Embryonic facial prominence (tissue), 1 donor: ENCODE data around the gene TMEM132E.
A peak's percentile ranks its signal among the peaks of the same experiment; 100 is the strongest.
"Not testable (repeated sequence)": the region's sequence is repeated elsewhere in the genome, so short reads cannot be mapped to it uniquely, and the experiment has no call there.

Source experiments
- DNase-seq: peaks from one replicate; pipeline ENCODE4 v3.0.0-alpha.2; 2016; ENCODE audit errors: extremely low spot score

Gene TMEM132E, protein sequence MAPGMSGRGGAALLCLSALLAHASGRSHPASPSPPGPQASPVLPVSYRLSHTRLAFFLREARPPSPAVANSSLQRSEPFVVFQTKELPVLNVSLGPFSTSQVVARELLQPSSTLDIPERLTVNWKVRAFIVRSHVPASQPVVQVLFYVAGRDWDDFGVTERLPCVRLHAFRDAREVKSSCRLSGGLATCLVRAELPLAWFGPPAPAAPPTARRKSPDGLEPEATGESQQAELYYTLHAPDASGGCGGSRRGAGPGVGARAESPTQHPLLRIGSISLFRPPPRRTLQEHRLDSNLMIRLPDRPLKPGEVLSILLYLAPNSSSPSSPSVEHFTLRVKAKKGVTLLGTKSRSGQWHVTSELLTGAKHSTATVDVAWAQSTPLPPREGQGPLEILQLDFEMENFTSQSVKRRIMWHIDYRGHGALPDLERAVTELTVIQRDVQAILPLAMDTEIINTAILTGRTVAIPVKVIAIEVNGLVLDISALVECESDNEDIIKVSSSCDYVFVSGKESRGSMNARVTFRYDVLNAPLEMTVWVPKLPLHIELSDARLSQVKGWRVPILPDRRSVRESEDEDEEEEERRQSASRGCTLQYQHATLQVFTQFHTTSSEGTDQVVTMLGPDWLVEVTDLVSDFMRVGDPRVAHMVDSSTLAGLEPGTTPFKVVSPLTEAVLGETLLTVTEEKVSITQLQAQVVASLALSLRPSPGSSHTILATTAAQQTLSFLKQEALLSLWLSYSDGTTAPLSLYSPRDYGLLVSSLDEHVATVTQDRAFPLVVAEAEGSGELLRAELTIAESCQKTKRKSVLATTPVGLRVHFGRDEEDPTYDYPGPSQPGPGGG (N-terminal part only)

DNA sequence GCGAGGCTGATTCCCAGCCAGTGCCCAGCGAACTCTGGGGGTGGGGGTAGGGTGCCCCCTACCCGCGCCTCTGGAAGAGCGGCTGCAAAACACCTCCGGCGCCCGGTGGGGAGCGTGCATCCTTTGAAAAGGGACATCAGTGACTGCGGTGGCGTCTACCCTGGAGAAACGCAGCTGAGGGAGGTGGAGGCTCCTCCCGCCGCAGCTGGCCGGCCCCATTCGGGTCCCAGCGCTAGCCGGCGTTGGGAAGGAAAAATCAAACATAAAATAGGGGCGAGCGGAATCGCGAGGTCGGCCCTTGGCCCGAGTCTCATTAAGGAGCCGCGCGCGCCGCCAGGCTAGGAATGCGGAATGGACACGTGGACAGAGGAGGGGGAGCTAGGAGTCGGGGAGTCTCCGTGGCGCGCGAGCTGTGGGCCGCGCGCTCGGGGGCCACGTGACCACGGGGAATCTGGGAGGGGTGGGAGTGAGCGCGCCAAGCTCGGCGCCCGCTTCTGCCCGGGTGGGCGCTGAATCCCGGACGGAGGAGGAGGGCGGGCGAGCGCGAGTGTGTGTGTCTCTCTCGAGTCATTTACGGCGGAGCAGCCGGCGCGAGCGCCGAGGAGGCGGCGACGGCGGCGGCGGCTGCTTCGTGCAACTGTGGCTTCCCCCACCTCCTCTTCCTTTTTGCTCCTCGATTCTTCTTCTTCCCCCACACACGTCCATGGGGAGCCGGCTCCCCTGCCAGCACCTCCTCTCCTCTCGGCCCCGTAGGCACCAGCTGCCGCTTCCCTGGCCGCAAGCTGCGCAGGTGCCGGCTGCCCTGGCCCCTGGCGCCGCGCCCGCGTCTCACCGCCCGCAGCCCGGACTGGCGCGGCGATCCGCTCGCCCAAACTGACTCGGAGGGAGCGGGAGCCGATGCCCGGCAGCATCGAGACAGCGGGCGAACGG, at the start of gene TMEM132E:
TSS of gene TMEM132E (plus strand) at position 566 of the 930 bp plus-strand sequence. CDS start 1,495 bp downstream, outside the sequence.
- peak; percentile 17 for DNase-seq

DNA sequence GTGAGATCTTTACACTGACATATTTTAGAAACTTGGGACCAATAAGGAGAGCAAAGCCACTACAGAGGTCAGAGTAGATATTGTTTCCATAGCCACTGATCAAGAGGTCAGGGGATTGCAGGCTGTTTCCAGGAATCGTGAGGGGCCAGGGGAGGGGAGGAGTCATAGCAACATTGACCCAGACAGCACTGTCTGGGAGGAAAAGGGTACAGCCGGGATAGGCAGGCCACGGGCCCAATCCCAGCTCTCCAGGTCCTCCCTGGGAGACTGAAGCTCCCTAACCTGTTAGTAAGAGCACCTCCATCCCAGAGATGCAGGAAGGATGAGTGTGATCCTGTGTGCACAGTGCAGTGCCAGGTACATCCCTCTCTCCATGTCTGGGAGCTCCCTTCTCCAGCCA, 48.5 kb upstream of the TMEM132E start:
- no peak for DNase-seq

DNA sequence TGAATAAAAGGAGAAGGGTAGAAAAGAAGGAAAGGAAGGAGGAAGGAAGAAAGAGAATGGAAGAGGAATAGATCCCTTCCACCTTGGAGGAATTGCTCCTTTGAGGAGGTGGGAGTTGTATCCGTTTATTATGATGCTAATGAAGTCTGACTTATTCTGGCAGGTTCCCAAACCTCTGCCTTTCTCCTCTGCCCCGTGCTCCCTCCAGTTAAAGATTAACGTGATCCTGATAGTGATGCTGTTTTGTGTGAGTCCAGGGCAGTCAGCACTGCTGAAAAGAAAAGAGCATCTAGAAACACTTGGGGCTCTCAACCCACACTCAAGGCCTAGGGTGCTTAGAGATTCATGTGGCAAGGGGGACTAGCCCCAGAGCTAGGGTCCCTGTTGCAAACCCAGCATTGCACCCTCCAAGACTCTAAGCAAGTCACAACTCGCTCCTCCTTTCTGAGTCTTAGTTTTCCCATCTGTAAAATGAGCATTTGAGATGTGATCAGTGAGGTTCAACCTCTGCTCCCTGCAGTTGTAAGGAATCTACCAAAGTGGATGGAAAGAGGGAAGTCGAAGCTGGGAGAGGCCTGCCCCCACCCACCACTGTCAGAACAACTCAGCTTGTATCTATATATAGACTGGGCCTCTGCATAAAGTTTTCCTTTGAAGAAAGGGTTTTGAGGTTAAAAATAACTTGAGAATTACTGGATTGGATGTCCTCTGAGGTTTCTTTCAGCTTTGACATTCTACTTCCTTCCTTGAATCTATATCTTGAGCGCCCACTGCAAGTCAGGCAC, 46.9 kb upstream of the TMEM132E start:
- no peak for DNase-seq

DNA sequence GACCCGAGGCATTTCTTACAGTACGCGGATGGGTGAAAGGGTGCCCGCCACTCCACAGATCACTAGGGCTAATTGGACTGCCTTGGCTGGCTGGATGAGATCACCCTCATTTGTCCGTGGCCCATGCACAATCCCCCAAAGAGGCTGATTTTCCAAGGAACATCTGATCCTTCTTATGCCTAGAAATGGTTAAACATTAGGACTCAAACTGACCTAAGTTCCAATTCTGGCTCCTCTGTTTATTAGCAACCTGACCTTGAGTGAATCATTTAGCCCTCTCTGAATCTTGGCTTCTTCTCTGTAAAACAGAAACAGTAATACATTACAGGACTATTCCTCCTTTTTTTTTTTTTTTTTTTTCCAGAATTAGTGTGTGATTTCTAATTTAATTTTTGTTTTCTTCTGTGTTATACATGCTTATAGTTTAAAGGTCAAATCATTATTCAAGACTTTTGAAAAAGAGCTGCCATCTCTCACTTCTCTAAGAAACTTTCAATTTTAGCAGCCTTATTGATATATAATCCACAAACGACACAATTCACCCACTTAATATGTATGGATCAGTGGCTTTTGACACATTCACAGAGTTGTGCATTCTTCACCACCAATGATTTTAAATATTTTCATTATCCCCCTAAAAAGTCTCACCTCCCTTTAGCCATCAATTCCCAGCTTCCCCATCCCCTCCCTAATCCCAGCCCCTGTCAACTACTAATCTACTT, 45.4 kb upstream of the TMEM132E start:
- DNase-seq, result no peak

DNA sequence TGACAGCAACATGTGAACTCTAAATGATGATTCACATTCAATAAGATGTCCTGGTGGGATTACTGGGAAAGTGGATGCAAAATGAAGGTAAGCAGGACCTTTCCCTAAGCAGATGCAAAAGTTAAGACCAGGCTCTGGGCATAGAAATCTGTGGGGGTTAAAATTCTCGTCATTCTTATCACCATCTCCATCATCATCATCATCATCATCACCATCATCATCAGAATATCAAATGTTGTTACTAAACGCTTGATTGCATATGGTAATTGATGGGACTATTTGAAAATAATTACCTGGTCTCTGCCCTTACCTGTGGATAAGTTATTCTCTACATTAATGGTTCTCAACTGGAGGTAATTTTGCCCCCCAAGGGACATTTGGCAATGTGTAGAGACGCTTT, 41.9 kb upstream of the TMEM132E start:
- DNase-seq, result no peak

DNA sequence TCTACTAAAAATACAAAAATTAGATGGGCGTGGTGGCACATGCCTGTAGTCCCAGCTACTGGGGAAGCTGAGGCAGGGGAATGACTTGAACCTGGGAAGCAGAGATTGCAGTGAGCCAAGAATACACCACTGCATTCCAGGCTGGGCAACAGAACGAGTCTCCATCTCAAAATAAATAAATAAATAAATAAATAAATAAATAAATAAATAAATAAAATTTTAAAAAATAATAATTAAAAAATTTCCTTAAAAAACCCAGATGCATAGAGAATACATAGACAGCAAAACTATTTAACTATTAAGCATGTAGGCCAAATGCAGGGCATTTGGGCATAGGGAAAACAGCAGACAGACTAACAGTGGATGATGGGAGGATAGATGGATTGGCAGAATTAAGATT, 40.8 kb upstream of the TMEM132E start:
- not testable (repeated sequence) for DNase-seq

DNA sequence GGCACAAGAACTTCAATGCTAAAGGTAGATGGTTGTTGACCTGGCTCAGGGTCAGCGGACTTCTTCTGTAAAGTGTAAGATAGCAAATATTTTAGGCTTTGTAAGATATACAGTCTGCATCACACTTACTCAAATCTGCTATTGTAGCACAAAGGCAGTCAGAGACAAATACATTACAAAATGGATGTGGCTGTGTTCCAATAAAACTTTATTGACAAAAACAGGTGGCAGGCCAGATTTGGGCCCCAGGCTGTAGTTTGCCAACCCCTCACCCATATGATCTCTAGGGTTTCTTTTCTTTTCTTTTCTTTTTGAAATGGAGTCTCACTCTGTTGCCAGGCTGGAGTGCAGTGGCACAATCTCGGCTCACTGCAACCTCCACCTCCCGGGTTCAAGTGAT, 39.5 kb upstream of the TMEM132E start:
- no peak for DNase-seq

DNA sequence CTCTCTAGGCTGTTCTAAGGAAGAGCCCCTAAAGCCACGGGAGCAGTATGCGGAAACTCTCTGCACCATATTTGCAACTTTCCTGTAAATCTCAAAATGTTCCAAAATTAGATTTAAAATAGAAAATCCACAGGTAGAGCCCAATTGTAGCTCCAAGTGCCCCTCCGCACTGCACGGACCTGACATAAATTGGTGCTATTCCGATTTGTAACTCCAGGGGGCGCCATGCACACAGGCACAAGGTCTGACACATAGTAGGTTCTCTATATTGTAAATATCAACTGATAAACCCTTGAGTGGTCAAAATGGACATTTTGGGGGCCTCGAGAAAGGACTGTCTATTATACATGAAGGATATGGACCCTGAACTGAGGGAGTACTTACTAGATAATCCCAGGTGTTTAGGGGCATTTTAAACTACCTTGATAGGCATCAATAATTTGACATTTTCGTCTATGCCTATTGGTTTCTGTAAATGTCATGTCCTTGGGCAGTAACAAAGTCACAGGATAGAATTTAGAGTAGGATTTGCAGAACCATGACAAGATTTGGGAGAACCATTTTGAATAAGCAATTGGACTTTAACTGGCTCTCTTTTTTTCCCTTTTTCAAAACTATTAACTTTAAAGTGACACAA, 36.6 kb upstream of the TMEM132E start:
- no peak for DNase-seq

DNA sequence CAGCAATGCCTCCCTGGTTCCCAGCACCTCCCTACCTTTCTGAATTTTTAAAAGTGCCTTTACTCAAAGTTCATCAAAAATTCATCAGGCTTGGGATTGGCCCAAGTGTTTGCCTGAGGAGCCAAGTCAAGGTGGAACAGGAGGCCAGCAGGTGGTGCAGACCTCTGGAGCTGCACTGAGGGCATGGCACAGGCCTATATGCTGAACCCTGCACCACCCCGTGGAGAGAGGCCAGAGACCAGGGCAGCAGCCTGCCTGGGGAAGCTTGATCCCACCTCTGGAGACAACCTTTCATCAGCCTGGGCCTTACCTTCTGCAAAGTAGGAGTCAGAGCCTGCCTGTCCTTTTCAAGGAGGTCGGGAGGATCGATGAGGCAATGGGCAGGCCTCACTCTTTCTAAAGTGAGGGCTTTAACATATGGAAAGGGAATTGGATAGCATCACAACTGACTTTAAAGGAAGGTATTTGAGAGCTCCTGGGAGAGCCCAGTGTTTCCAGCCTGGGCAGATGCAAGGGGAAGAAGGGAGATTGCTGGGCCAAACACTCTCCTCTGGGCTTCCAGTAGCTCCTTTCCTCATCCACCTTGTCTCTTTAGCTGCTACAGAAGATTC, 31.8 kb upstream of the TMEM132E start:
- DNase-seq, result no peak

DNA sequence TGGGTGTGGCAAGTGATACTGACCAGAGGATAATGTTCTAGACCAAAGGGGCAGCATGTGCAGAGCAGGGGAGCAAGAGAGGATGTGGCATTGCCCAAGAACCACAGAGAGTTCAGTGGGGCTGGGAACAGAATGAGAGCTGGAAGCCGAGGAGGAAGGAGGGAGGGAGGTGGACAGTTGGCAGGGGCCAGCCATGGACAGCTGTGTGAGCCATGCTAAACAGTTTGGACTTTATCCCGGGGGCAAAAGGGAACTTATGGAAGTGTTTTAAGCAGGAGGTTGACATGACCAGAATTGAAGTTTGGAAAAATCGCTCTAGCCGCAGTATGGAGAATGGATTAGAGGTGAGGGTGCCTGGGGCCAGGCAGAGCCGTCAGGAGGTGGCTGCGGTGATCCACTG, 29.4 kb upstream of the TMEM132E start:
- DNase-seq, result no peak

DNA sequence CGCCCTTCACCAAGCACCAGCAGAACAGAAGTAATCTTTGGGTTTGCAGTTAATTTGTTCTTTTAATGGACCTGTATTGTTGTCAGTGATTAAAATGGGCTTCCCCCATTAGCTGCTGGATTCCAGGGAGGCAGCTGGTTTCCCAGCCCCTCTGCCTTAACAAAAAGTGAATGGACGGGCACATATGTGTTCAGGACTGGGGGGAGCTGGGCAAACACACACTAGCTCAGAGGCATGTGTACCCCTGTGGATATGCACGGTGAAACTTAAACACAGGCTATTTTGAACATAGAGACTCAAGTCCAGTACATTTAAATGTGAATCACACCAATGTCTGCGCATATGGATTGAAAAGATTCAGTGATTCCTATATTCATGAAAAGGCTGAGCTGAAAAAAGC, 25.5 kb upstream of the TMEM132E start:
- no peak for DNase-seq

DNA sequence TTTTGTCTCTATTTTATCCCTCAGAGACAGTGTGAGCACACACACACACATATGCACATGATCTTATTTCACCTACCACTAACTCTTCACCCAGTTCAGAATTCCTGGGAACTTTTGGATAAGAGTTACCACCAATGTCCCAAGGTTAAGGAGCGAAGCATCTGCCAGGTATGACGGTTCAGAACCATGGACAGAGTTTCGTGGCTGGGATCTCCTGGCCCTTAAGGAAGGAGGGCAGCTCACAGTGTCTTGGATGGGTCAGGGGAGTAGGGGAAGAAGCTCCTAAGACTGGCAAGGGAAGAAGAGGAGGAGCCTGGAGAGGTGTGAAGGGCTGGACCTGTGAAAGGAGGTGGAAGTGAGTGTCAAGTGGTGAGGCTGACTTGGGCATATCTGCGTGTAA, 23.0 kb upstream of the TMEM132E start:
- DNase-seq, result no peak

DNA sequence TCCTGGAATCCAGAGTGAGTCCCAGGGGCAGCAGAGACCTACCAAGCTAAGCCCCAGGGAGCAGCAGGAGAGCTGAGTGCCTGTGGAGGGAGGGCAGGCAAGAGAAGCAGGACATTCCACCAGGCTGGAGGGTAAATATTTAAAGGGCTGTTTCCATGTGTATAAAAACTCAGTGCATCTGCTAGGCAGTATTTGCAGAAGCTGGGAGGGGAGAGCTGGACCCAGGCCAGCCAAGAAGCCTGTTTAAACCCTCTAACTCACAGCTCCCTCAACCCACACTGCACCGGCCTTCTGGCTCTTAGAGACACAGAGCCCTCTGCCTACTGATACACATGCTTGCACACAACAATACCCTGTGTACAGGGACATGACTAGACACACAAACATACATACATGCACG, 22.5 kb upstream of the TMEM132E start:
- no peak for DNase-seq

DNA sequence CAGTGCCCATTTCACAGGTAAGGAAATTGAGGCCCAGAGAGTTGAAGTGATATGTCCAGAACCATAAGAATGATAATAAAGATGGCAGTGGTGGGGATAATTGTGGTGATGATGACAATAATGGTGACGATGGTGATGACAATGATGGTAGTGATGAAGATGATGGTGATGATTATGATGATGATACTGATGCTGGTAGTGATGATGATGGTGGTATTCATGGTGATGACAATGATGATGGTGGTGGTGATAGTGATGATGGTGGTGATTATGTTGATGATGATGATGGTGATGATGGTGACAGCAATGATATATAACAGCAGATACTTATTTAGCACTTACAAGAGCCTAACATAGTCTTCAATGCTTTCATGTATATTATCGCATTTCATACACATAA, 18.1 kb upstream of the TMEM132E start:
- DNase-seq, result no peak

DNA sequence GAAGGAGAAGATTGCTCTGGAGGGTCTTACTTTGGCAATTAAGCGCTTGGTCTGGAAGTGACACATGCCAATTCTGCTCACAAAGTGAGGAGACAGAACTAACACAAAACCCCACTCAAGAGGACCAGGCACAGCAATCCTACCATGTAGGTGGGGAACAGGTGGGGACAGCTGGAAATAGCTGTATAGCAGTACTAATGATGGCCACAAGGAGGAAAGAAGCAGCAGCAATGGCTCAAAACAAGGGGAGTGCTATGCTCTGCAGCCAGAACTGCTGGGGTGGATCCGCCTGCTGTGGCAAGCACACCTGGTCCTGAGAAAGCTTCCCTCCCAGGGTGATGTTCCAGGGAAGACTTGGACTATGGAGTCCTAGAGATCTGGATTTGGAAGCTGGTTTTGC, 17.0 kb upstream of the TMEM132E start:
- DNase-seq, result no peak

DNA sequence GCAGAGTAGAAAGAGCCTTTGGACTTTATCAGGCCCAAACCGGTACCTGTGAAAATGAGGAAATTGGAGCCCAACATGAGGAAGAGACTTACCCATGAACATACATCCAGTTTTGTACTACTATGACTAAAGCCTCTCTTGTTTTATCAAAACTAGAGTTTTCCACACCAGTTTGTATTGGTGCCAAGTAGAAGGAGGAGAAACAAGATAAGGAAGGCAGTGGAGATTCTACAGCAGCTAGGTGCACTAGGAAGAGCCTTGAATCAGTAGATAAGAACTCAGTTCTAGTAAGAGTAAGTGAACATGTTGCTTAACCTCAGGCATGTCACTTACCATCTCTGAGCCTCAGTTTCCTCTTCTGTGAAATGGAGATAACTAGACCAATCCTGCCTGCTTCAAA, 13.7 kb upstream of the TMEM132E start:
- no peak for DNase-seq

DNA sequence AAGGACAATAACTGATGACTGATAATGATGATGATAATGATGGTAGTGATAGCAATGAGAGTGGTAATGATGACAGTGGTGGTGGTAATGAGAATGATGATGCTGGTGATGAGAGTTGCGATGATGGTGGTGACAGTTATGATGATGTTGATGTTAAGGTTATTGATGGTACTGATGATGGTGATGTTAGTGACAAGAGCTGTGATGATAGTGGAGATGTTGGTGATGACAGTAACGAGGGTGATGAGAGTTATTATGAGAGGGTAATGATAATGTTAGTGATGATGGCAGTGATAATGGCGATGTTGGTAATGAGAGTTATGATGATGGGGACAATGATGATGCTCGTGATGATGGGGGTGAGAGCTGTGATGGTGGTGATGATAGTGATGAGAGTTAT, 13.2 kb upstream of the TMEM132E start:
- no peak for DNase-seq

DNA sequence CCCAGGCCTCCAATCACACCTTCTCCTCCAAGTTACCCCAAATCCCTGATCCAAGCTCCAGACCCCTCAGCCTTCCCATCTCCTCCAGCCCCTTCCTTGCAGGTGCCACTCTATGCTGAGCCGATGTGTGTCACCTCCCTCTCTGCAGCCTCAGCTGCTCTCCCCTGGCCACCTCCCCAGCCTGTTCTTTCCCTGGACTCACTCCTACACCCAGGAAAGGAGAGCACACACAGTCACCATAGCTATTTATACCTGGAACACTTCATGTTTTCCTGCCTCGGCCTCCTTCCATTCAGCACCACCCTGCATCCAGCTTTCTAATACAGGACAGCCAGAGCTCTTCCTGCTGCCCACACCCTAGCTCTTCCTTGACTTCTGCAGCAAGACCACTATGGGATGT, 12.5 kb upstream of the TMEM132E start:
- no peak for DNase-seq

DNA sequence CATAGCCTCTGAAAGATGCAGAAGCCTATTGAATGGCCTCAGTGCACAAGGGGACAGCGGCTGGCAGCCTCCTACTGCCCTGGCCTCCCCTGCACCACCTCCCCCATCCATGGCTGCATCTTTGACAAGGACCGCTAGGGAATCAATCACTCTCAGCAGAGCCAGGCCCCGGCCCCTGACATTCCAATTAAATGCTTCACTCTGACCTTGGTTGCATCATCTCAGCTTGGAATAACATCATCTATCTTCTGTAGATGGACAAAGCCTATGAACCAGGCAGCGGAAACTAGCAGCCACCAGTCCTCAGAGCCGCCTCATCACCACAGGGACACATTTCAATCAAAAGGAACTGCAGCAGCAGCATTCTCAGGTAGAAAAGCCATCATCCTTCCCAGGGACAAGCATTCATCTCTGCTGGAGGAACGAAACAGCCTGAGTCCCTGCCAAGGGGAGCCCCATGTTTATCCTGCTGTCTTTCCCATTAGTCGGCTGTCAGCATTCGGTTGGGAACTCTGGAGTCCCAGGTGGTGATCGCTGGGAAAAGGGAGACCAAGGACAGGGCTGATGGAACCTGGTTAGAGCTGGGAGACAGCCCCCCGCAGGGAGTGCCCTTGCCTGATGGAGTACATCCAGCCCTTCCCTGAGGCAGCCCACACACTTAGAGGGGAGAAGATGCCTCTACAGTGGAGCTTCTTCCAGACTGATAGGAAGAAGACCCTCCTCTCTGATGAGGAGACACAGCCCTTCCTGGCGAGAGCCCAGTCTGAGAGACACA, 11.5 kb upstream of the TMEM132E start:
- DNase-seq, result no peak
